NCI-H510A treated with DMSO at 0.1 percent for 48 hours (cell line): Measurements from ENCODE around the gene ROBO2.

Experiments
- DNase-seq: peaks from one replicate; lab custom pipeline; 2025; lab: John Stamatoyannopoulos, UW

The ROBO2 gene

GRCh38 chr3:77189258-77189657 lies 149.4 kb downstream of the ROBO2 start:
- no peak for DNase-seq

GRCh38 chr3:77189684-77190083 lies 149.8 kb downstream of the ROBO2 start:
- no peak for DNase-seq

DNA sequence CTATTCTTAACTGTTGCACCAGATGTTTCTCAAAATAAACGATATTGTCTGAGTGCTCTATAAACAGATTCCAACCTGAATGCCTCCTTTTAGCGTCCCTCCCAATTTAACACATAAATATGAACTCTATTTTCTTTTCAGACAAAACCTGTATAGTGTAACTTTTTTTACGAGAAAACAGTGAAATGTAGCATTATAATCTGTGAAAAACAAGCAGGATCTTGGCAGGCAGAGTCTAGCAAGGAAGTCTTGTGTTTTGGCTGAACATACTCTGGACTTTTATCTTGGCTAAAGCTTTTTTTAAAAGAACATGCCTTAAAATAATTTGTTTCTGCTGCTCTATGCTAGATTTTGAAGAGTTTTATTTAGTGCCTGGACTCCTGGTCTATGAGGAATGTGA lies 150.5 kb downstream of the ROBO2 start:
- no peak for DNase-seq

DNA sequence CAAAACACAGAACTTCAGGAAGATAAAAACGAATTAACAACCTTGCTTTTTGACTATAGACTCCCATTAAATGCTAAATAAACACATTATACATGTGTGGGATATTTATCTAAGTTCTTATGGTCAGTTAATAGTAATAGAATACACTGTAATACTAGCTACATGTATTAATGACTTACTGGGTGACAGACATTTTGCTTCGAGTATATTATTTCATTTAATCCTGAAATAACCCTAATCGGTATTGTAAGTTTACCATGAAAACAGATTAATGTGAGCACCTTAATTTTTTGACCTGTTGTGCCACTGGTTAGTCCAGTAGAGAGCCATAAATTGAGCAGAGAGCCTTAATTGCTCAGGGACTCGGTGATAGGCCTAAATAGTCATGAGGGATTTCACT lies 151.1 kb downstream of the ROBO2 start:
- no peak for DNase-seq

GRCh38 chr3:77191640-77192039 lies 151.7 kb downstream of the ROBO2 start:
- no peak for DNase-seq

GRCh38 chr3:77195766-77196545 lies 156.1 kb downstream of the ROBO2 start:
- no peak for DNase-seq

- no peak for DNase-seq
Observed at GRCh38 chr3:77197408-77197807, 157.5 kb downstream of the ROBO2 start.

- no peak for DNase-seq
Observed at GRCh38 chr3:77203851-77204250, 164.0 kb downstream of the ROBO2 start.

DNA sequence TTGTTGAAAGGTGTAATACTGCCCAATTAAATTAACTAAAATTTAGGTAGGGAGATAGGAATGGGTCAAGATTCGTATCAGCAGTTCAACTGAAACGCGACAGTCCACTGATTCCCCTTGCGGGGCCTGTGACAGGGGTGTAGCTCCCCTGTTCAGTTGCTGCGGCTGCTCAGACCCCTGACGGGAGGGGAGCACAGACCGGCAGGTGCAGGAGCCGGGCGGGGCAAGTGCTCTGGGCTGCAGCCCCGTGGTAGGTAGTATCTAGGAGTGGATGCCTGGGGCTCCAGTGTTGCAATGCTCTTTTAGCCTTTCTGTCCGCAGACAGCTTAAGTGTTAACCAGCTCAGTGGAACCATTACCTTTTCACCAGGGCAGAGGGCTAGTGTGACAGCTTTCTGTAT lies 164.9 kb downstream of the ROBO2 start:
- no peak for DNase-seq

- DNase-seq = no peak
Observed at GRCh38 chr3:77207753-77208152, 167.9 kb downstream of the ROBO2 start.

- no peak for DNase-seq
Observed at GRCh38 chr3:77222701-77223100, 182.8 kb downstream of the ROBO2 start.

- DNase-seq = no peak
Observed at GRCh38 chr3:77227567-77227966, 187.7 kb downstream of the ROBO2 start.

DNA sequence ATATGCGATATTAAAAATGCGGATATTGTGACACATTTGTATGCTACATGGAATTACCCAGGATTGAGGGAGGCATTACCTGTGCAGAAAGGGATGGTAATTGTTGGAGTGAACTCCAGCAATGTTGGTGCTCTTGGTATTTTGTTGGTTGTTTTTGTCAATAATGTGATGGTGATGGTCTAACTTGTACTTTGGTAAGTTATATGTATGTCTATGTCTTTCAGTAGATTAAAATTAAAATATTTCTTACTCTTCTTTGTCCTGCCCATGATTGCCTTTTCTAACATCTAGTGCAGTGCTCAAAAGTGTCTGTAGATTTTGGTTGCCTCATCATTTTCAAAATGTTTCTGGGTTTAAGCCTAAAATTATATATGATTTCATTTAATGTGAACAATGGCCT lies 192.7 kb downstream of the ROBO2 start:
- no peak for DNase-seq

GRCh38 chr3:77234004-77234403 lies 194.1 kb downstream of the ROBO2 start:
- no peak for DNase-seq

GRCh38 chr3:77236118-77236517 lies 196.2 kb downstream of the ROBO2 start:
- no peak for DNase-seq

GRCh38 chr3:77240072-77240650 lies 200.3 kb downstream of the ROBO2 start:
- no peak for DNase-seq

GRCh38 chr3:77242371-77242770 lies 202.5 kb downstream of the ROBO2 start:
- DNase-seq = no peak

- DNase-seq = no peak
Observed at GRCh38 chr3:77244981-77245380, 205.1 kb downstream of the ROBO2 start.

DNA sequence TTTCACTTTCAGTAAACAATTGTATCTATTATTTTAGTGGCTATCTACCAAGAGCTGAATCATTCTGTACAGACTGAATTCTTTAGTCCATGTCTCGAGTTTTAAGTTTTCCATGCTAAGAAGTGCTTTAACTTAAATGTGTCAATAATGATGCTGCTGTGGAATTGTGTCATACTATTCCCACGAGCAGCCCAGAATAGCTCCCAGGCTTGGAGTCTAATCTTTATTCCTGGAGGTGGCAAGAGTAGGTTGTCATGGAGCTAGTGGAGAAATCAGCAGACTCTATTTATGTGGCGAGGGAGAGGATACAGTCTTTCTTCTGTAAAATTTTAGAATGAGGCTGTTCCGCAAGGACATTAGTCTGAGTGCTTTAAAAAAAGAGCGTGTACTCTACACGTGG lies 207.2 kb downstream of the ROBO2 start:
- no peak for DNase-seq

DNA sequence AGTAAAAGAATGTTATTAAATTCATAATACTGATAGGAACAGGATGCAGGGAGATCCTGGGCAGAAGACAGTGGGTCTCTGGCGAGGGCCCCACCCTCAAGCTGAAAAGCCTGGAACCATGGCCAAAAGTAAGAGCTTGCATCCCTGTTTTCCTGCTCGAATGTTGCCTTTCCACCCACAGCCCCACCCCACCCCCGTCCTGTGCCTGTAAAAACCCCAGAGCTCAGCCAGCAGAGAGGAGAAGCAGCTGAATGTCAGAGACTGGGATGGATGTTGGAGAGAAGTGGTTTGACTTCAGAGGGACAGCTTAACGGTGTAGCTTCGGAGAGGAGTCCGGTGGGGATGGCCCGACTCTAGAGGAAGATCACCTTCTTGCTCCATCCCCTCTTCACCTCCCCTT lies 207.9 kb downstream of the ROBO2 start:
- DNase-seq = no peak

GRCh38 chr3:77248420-77248819 lies 208.5 kb downstream of the ROBO2 start:
- no peak for DNase-seq

DNA sequence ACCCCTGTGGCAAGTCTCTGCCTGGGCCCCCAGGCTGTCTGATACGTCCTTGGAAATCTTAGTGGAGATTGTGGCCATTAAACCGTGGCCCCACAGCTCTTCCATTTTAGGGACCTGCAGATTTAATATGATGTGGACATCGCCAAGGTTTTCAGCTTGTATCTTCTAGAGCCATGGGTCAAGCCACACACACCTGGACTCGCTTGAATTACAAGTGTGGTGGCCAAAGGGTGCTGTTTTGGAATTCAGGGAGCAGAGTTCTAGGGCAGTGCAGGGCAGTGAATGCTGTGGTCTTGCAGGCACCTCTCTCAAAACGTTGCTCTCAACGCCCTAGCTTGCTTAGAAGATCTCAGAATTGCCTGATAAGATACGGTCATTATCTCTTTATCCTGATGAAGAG lies 211.2 kb downstream of the ROBO2 start:
- DNase-seq = no peak

DNA sequence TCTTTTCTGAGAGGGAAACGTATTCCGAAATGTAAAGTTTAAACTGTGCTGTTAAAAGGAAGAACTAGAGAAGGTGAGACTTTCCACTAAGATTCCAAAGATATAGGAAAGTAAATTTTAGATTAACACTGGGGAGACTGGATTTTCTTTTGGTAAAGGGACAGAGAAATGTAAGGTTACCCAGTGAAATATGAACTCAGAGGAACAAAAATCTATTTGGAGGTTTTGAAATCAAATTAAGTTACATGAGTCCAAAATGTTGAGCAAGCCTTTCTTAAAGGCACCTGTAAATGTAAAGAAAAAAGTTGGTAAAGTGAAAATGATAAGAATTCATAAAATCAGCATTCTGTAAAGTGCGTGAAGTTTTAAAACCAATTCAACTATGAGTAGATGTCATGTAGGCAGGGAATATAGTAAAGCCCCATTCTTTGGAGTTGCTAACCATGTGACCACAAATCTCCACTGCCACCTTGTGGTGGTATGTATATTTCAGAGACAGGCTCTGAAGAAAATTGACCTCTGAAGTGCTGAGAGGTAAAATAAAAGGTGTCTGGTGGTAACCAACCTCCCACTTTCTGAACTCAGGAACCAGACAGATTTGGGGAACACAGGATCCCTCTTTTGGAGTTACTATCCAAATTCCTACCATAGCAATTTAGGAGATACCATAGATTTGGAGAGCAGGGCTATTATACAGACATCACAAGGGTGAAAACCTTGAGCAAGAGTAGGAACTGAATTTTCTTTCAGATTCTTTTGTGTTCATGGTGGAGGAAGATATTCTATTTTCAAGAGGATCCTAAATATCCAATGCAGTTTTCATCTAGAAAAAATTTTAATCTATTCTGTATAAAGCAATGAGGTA lies 215.3 kb downstream of the ROBO2 start:
- peak; percentile 75 for DNase-seq
